Measurements from ENCODE around the gene CTSS.
A peak's percentile ranks its signal among the peaks of the same experiment; 100 is the strongest.

Gene CTSS

DNA sequence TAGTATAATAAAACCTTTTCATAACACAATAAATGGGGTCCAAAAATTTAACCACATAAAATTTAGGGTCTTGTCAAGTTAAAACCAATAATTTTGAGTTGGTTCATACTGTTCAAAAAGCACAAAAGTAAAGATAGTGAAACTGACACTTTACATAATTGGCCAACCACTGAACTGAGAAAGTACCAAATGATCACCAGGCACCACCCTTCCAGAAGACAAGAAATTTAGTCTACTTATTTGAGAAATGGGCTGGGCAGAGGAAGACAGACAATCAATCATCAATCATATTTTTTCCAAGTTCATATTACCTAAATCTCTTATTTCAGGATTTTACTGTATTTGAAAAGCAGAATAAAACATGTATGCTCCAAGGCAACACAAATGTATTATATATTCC lies 62.2 kb downstream of the CTSS start:
- no peak for DNase-seq (ENCODE audit: low read depth in 2 of 2, low spot score in 1 of 2)

DNA sequence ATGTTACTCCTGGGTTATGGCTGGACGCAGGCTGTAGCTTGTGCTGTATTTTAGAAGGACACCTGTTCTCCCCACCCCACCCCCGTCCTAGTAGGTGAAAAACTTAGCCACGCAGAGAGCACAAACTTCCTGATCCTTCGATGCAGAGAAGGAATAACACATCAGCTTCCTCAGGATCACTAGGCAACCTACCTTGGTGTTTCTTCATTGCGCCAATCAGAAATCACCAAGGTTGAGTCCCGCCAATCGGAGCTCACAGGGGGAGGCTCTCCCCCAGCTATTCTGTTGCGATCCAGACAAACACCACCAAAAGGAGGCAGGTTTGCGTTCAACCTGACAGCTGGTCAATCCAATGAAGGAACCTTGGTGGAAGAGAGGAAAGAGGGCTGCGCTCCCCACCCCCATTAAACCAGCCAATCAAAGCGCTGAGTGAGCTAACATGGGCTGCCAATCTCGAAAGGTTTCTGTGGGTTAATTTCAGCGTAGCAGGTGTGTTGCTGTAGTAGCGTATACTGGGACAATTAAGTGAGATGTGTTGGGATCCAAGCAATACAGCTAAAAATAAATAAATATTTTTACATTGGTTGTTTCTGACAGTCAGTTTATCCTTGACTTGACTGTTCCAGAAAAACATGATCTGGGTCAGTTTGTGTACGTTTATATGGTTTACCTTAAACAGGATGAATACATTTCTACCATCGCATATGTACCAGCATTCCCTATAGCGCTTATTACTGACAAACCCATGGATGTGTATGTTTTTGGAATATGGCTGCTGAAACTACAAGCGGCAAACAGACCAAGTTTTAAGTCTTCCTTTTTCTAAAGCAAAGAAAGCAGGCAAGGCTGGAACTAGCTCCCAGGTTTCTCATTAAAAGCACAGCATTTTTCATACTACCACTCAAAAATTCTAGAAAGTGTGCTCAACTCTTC lies 68.3 kb downstream of the CTSS start, which contains the start of gene GOLPH3L:
Gene GOLPH3L (minus strand): TSS at position 160 of the 933 bp plus-strand sequence. CDS start 2,316 bp downstream, outside the sequence.
- peak; percentile 42 to 78 for DNase-seq (ENCODE audit: low read depth in 2 of 2, low spot score in 1 of 2)

DNA sequence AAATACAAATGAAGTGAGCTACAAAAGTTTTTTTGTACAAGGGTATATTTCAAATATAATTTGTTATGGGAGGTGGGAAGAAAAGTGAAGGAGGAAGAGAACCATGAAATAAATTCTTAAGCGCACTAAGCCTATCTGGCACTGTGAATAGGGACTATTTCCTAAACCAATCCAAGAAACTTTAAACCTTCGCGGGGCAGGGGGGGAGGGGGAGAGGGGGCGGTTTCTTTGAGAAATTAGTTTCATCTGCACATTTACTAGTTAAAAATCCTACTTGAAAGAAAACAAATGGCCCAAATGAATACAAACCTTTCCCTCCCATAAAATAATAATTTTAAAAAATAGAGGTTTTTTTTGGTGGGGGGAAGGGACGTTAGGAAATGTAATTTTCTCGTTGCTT lies 69.0 kb downstream of the CTSS start:
- DNase-seq (ENCODE audit: low read depth in 2 of 2, low spot score in 1 of 2) = no peak

DNA sequence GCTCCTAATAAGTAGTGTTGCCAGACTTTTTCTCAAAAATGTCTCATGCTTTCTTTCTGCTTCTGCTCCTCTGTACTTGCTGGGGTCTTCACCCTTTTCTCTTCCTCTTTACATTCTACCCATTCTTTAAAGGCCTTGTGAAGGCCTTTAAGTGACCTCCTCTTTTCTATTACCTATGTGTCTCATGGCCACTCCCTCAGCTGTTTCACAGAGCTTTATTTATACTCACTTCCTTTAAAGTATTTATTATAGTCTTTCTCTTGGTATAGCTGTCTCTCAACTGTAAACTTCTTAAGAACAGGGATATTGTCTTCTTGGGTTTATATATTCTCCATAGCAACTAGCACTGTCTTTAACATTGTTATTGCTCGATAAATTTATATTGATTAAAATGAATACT lies 69.4 kb downstream of the CTSS start:
- no peak for DNase-seq (ENCODE audit: low read depth in 2 of 2, low spot score in 1 of 2)

DNA sequence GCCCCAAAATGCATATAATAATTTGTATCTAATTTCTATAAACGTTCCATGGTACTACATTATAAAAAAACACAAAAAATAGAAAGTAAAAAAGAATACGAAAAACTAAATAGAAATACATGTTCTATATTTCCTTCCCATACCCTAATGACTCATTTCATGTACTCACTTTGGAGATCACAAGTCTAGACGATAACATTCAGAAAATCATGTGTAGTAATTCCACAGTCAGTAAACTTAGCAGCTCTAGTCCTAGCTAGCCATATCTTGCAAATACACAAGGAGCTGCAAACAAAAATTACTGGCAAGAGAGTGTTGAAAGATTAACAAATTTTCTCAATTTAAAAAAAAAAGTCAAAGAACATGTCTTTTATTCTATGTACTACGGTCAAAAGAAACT lies 70.0 kb downstream of the CTSS start:
- no peak for DNase-seq (ENCODE audit: low read depth in 2 of 2, low spot score in 1 of 2)

DNA sequence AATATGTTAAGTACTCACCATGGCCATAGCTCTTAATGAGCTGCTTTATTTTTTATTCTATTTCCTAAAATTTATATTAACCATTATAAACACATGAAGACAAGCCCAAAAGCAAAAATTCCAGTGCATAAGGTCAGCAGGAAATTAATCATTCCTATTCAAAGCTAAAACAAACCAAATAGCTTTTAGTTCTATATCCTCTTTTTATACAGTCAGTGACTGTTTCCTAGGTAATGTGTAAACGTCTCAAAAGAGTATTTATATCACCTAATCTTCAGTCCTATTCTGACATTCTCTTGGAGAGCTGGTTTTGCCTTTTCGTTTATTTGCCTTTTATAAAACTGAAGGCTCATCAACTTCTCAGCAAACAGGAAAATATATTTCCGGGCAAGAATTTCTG lies 72.9 kb downstream of the CTSS start:
- no peak for DNase-seq (ENCODE audit: low read depth in 2 of 2, low spot score in 1 of 2)

DNA sequence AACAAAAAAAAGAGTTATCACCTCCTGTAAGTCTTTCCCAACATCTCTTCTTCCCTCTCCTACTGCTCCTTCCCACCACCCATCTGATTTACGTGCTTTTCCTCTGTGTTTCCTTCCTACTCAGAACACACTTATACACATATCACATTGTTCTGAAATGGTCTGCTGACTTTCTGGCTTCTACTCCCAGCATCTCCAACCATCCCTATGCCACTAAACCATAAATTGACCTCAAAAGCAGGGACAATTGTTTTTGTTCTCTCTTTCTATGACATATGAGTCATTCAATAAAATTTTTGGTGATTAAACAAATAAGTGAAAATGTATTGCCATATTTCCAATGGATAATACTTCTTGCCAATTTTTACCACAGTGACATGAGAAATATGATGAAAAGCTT lies 76.8 kb downstream of the CTSS start:
- DNase-seq (ENCODE audit: low read depth in 2 of 2, low spot score in 1 of 2) = no peak

DNA sequence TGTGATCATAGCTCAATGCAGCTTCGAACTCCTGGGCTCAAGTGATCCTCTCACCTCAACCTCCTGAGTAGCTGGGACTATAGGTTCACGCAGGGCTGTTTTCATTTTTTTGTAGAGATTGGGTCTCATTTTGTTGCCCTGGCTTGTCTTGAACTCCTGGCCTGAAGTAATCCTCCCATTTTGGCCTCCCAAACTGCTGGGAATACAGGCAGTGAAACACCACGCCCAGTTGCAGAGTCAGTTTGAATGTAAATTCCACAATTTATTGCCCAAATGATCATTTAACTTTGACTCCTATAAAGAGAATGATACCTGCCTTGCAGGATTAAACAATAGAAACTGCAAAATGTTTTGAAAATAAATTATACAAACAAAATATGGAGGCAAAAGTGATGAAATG lies 79.3 kb downstream of the CTSS start:
- DNase-seq (ENCODE audit: low read depth in 2 of 2, low spot score in 1 of 2) = no peak

DNA sequence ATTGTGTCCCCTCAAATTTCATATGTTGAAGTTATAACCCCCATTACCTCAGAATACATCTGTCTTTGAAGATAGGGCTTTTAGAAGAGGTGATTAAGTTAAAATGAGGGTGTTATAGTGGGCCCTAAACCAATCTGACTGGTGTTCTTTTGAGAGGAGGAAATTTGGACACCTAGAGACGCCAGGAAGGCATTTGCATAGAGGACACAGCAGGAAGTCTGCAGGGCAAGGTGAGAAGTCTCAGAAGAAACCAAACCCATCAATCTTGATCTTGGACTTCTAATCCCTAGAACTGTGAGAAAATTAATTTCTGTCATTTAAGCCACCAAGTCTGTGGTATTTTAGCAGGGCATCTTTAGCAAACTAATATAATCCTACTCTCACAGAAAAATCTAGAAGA lies 81.7 kb downstream of the CTSS start:
- no peak for DNase-seq (ENCODE audit: low read depth in 2 of 2, low spot score in 1 of 2)

Measured in stimulated activated CD8-positive, alpha-beta memory T cell treated with anti-CD3 and anti-CD28 coated beads, Interleukin-4, amount 100 ng/mL, for 1 hour (primary cell).